ENCODE data around the gene OSBP2. TPM values are rescaled to one million over a fixed set of nuclear protein-coding genes. Genes with fewer than 3 reads are reported as not detected.

OSBP2 gene
- total RNA-seq, 2 experiments from 2014 or later, result 1.2 to 1.6 TPM

GRCh38 chr22:30694171-30694639, 469 bp upstream of the OSBP2 start:
- H3K27ac Mint-ChIP-seq, result peak overlapping the region; percentile 50
- DNase-seq (peak; percentile 23 to 75 (median 50)), ATAC-seq (ENCODE audit: poor library complexity) (peak; percentile 73)
- no peak for TF ChIP-seq CTCF (IDR thresholded peaks at IDR 0.05)
- ChIA-PET POLR2A (interaction anchor here (1.7 kb wide), 1 partner anchor 58 kb away, joined by 6 read pairs; the partner anchor contains the start of gene SLC35E4), CTCF (interaction anchor here (0.5 to 1.3 kb wide), 3 partner anchors 15 to 61 kb away, joined by 3 to 4 read pairs (median 3); partner anchors contain the start of gene DUSP18)
- peak overlapping the region; percentile 93 for H3K4me3 Mint-ChIP-seq
- peak overlapping the region; percentile 67 for H3K4me3 ChIP-seq (ENCODE audit: low read length)
- H3K4me1 Mint-ChIP-seq (ENCODE audit: low read depth), result peaks cover 14% of the 10 kb centered on the region
- H3K9me3 ChIP-seq (ENCODE audit: control insufficient read depth in 1 of 2, insufficient read depth in 1 of 2, low read length in 2 of 2), result no peaks in the 10 kb centered on the region
- no peaks in the 10 kb centered on the region for H3K9me3 Mint-ChIP-seq
- no peaks in the 10 kb centered on the region for H3K36me3 ChIP-seq (ENCODE audit: insufficient read depth, low read length)
- H3K4me1 ChIP-seq (ENCODE audit: insufficient read depth, low read length), result peaks cover 17% of the 10 kb centered on the region
- peaks cover 24% of the 10 kb centered on the region for H3K27me3 Mint-ChIP-seq
- no peaks in the 10 kb centered on the region for H3K27me3 ChIP-seq (ENCODE audit: control insufficient read depth in 1 of 2, insufficient read depth in 2 of 2, low read length in 2 of 2)
- H3K36me3 Mint-ChIP-seq (ENCODE audit: low read depth), result no peaks in the 10 kb centered on the region
- H3K27ac ChIP-seq (ENCODE audit: low read depth in 1 of 2, low read length in 2 of 2), result no peak overlapping the region
- intact Hi-C loops (cut with DNase I, micrococcal nuclease), result loop anchor here in 1 of 2 experiments (10.0 kb wide), 1 partner anchor 59 kb away; the partner anchor contains the start of gene SLC35E4

GRCh38 chr22:30695351-30695851, 727 bp downstream of the OSBP2 start:
- CTCF ChIA-PET, result no interaction called here
- intact Hi-C loops (cut with DNase I, micrococcal nuclease), result loop anchor here in 1 of 2 experiments (10.0 kb wide), 1 partner anchor 61 kb away; the partner anchor contains the start of gene SLC35E4
- POLR2A ChIA-PET, result no interaction called here

GRCh38 chr22:30695871-30696655, 1.4 kb downstream of the OSBP2 start:
- peaks cover 24% of the 10 kb centered on the region for H3K27me3 Mint-ChIP-seq
- Histone ChIP-seq H3K27ac (ENCODE audit: low read depth in 1 of 2, low read length in 2 of 2) (no peak overlapping the region), H3K4me1 (ENCODE audit: insufficient read depth, low read length) (peaks cover 17% of the 10 kb centered on the region), H3K27me3 (ENCODE audit: control insufficient read depth in 1 of 2, insufficient read depth in 2 of 2, low read length in 2 of 2) (no peaks in the 10 kb centered on the region), H3K9me3 (ENCODE audit: control insufficient read depth in 1 of 2, insufficient read depth in 1 of 2, low read length in 2 of 2) (no peaks in the 10 kb centered on the region), H3K36me3 (ENCODE audit: insufficient read depth, low read length) (no peaks in the 10 kb centered on the region), H3K4me3 (ENCODE audit: low read length) (no peak overlapping the region)
- ChIA-PET CTCF (no interaction called here), POLR2A (no interaction called here)
- TF ChIP-seq CTCF (IDR thresholded peaks at IDR 0.05), result no peak
- ATAC-seq (ENCODE audit: poor library complexity) (no peak), DNase-seq (no peak)
- H3K27ac Mint-ChIP-seq, result no peak overlapping the region
- no peaks in the 10 kb centered on the region for H3K36me3 Mint-ChIP-seq (ENCODE audit: low read depth)
- H3K4me3 Mint-ChIP-seq, result peak overlapping the region; percentile 80
- H3K9me3 Mint-ChIP-seq, result no peaks in the 10 kb centered on the region
- H3K4me1 Mint-ChIP-seq (ENCODE audit: low read depth), result peaks cover 14% of the 10 kb centered on the region
- intact Hi-C loops (cut with DNase I, micrococcal nuclease), result loop anchor here in 1 of 2 experiments (10.0 kb wide), 1 partner anchor 61 kb away; the partner anchor contains the start of gene SLC35E4

More at GRCh38 chr22:30695351-30695851, 727 bp downstream of the OSBP2 start:
- no peaks in the 10 kb centered on the region for H3K27me3 ChIP-seq (ENCODE audit: control insufficient read depth in 1 of 2, insufficient read depth in 2 of 2, low read length in 2 of 2)
- Mint-ChIP-seq H3K4me3 (peak overlapping the region; percentile 80), H3K36me3 (ENCODE audit: low read depth) (no peaks in the 10 kb centered on the region), H3K27me3 (peaks cover 24% of the 10 kb centered on the region), H3K27ac (no peak overlapping the region), H3K4me1 (ENCODE audit: low read depth) (peaks cover 14% of the 10 kb centered on the region), H3K9me3 (no peaks in the 10 kb centered on the region)
- H3K4me3 ChIP-seq (ENCODE audit: low read length), result peak overlapping the region; percentile 53
- no peak for TF ChIP-seq CTCF (IDR thresholded peaks at IDR 0.05)
- H3K4me1 ChIP-seq (ENCODE audit: insufficient read depth, low read length), result peaks cover 17% of the 10 kb centered on the region
- DNase-seq (peak in 2 of 14 experiments; percentile 1 to 14), ATAC-seq (ENCODE audit: poor library complexity) (no peak)
- H3K36me3 ChIP-seq (ENCODE audit: insufficient read depth, low read length), result no peaks in the 10 kb centered on the region
- H3K9me3 ChIP-seq (ENCODE audit: control insufficient read depth in 1 of 2, insufficient read depth in 1 of 2, low read length in 2 of 2), result no peaks in the 10 kb centered on the region
- no peak overlapping the region for H3K27ac ChIP-seq (ENCODE audit: low read depth in 1 of 2, low read length in 2 of 2)
